Measurements from ENCODE around the gene TRAP1.

DNA sequence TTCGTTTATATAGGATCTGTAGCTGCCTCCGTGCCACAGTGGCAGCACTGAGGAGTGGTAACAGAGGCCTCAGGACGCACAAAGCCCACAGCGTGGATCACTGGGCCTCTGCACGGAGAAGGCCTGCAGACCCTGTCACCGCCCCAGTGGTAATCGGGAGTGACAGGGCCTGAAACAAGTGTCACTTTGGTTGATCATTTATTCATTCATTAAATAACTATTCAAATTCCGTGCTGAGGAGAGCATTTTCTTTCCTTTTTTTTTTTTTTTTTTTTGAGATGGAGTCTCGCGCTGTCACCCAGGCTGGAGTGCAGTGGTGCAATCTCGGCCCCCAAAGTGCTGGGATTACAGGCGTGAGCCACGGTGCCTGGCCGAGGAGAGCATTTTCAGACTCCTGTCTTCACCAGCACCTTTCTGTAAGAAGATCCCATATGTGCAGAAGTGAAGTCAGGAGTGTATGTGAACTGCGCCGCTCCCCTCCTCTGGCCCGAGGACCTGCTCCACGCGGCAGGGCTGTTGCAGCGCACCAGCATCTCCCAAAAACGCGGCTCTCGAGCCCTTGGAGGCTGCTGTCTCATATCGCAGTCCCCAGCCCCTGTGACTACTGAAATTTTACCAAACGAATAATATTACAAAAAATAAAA is 44.9 kb upstream of the TRAP1 start:
- TF ChIP-seq POLR2A (IDR thresholded peaks at IDR 0.05; ENCODE audit: low read length) (no peak), GATA1 (IDR thresholded peaks at IDR 0.05; ENCODE audit: low read depth, low read length) (no peak)

Data from erythroblast (primary cell).